Hematopoietic multipotent progenitor cell treated with erythropoietin and hydrocortisone succinate and interleukin-3 and kit ligand, for 6 days (in vitro differentiated cells): ENCODE results near the gene TARBP2.

Experiments used
- DNase-seq: peaks from one replicate; pipeline ENCODE4 v3.0.0-alpha.2; 2015

The TARBP2 gene, protein sequence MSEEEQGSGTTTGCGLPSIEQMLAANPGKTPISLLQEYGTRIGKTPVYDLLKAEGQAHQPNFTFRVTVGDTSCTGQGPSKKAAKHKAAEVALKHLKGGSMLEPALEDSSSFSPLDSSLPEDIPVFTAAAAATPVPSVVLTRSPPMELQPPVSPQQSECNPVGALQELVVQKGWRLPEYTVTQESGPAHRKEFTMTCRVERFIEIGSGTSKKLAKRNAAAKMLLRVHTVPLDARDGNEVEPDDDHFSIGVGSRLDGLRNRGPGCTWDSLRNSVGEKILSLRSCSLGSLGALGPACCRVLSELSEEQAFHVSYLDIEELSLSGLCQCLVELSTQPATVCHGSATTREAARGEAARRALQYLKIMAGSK

DNA sequence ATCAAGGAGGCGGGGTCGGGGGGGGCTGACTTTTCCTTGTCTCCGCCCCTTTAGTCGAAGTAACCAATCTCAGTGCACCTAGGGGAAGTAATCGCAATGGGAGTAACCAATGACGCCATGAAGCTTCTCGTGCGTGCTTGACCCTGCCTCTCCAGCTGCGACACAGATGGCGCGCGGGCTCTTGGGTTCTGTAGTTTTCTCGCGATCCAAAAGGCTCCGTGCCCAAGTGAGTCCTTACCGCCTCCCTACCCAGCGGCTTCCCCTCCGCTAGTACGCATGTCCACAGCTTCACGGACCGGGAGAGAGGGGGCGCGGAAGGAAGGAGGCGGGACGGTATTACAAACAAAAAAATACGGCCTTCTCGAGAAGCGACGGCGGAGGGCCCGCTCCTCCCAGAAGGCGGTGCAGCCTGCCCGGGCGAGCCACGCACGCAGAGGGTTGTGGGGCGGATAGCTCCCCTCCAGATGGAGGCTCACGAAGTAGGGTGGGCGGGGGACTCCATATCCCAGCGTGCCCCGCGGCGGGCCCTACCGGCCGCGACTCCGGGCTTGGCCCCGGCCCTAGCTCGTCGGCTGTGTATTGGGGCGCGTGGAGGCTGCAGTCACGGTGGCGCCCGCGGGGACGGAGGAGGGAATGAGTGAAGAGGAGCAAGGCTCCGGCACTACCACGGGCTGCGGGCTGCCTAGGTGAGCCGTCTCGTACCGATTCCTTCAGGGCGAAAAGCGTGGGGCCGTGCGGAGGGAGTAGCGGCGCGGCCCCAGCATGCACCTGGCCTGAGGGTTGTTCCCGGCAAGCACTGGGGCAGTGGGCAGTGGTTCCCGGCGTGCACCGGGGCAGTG is at the start of gene TARBP2:
TARBP2 (plus strand) TSS at position 508 of the 839 bp plus-strand sequence; CDS start at position 634, 126 bp downstream.
- peak; percentile 100 for DNase-seq

DNA sequence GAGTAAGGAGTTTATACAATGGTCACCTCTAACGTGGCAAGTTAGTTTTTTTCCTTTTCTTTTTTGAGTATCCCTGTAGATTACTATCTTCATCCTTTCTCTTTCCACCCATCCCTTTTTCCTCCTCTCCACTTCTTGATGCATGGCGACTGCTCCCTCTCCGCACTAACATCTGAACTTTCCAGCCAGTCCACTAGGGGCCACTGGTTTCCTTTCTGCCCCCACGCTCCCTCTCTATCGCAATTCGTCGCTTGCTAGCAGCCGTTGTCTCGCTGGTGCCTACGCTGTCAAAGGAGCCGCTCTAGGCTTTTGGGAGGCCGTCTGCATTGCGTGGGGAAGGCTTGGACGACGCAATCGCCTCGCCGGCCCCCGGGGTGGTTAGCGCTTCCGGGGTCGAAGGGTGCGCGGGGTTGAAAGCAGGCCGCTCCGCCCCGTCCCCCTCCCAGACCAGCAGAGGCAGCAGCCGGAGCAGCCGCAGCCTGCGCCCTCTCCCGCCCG is 49.4 kb upstream of the TARBP2 start, which contains the start of gene PCBP2:
PCBP2 (plus strand) TSS at position 442 of the 498 bp plus-strand sequence. CDS start 2,699 bp downstream, outside the sequence.
- peak; percentile 100 for DNase-seq

DNA sequence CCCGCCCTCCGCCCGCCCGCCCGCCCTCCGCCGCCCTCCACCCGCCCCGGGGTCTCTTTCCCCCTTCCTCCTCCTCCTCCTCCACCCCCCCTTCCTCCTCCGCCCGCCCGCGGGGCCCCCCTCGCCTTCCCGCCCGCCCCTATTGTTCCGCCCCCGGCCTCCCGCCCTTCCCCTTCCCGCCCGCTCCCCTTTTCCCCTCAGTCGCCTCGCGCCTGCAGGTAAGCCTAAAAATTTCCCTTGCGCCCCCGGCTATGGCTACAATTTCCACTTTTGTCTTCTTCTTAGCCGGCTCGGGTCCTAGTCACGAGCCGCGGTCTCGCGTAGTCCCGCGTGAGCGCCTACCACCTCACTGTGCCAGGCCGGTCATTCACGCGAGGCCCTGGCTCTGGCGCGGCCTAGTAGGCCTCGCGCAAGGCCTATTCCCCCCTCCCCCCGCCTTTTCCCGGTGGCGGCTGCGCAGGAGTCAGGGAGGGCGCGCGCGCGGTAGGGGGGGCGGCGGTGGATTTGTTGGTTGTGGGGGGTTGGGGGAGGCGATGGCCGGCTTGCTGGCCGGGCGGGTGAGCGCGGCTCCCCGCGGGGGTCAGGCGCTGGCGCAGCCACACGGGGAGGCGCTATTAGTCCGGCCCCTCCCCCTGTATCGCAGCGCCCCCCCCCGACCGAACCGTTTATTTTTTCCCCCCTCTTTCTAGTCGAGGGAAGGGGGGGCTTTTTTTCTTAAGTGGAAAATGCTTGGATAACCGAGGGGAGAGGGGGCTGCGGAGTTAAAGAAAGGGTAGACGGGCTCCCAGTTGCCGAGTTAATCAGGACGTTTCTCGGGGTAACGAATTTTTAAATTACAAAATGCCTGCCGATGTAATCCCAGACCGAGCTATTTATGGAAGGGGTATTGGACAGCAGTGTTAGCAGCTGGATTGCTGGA is 48.7 kb upstream of the TARBP2 start:
- peak; percentile 87 for DNase-seq

DNA sequence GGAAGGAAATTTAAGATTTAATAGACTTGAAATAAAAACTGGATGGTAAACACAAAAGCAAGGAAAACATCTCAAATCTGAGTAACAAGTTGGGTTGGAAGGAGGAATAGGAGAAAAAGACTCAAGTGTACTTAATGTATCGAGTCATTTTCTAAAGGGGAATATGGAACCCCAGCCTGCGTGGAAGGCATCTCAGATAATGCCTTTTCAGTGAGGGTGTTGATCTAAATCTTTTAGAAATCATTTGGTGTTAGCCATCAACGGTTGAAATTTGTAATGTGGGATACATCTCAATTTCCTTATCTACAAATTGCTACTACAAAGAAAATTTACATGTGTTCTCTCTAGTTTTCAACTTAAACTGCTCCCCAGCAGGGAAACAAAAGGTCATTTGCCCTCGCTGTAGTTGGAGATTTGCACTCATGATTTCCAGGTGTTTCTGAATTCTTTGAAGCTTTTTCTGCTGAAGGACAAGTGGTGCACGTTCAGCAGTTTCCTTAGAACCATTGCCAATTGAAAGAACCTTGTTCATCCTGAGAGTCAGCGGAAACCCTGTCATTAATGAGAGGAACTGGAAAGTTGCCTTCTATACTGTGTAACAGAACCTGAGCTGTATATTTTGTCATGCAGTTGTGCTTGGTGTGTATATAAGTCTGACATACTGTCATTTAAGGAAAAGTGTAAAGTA is 47.0 kb upstream of the TARBP2 start:
- no peak for DNase-seq

DNA sequence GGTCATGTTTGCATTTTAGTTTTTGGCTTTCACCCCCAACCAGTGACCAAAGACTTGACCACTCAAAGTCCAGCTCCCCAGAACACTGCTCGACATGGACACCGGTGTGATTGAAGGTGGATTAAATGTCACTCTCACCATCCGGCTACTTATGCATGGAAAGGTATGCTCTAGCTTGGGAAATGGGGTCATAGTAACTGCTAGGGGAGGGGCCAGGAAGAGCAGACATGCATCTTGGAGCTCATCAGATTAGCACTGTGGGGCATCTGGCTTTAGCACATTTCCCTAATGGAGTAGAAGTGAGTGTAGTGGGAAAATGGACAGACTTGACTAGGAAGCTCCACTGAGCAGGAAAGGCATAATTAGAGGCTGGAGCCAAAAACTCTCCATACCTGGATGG is 46.4 kb upstream of the TARBP2 start:
- no peak for DNase-seq

DNA sequence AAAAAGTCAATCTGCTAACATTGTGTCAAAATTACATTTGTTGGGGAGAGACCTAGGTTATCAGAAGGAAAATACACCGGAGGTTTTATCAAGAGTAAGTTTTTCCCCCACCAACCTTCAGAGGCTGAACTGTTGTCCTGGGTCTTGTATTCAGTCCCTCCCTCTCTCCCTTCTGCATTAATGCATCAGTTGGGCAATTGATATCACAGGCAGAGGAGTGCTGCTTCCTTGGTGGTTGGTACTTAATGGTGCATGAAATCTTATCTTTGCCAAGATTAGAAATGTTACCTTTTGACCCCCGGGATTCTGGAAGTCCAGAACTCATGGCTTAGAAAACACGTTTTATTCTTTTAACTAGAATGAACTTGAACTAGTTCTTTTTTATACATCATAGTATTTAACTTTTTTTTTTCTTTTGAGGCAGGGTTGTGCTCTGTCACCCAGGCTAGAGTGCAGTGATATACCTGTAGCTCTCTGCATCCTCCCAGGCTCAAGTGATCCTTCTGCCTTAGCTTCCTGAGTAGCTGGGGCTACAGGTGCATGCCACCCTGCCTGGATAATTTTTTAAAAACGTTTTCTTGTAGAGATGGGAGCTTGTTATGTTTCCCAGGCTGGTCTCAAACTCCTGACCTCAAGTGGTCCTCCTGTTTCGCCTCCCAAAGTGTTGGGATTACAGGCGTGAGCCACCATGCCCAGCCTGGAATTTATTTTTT is 44.3 kb upstream of the TARBP2 start:
- DNase-seq, result no peak

DNA sequence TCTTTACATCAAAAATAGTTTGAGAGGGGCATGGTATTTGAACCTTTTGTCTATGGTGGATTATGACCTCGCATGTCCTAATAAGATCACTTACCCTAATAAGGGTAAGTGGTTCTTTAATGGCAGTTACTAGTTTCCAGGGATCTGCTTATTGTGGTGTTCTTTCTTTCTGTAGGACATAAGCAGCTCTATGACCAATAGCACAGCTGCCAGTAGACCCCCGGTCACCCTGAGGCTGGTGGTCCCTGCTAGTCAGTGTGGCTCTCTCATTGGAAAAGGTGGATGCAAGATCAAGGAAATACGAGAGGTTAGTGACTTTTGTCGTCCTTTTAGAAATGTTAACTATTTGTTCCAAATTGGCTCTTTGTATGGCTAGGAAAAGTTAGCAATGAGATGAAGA is 42.0 kb upstream of the TARBP2 start:
- no peak for DNase-seq

DNA sequence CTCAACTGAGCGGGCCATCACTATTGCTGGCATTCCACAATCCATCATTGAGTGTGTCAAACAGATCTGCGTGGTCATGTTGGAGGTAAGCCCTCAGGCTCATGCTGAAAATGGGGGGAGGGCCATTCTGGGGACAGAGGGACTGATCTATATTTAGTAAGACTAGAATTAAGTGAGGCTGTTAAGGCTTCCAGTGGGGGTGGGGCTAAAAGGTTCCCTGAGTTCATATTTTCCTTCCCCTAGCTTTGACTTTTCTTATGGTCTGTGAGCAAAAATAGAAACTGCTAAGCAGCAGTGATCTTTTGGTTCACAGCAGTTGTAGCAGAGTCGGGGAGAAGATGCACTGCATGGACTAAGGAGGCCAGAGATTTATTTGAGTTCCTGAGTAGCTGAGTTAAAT is 40.0 kb upstream of the TARBP2 start:
- no peak for DNase-seq

DNA sequence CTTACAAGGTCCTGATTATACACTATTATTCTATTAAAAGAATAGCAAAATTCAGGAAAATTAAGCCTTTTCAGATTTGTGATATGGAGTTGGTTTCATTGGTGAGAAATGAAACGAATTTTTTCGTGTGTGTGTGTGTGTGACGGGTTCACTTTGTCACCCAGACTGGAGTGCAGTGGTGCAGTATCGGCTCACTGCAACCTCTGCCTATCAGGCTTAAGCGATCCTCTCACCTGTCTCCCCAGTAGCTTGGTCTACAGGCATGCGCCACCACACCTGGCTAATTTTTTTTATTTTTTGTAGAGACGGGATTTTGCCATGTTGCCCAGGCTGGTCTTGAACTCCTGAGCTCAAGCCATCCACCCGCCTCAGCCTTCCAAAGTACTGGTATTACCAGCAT is 39.5 kb upstream of the TARBP2 start:
- DNase-seq, result no peak

DNA sequence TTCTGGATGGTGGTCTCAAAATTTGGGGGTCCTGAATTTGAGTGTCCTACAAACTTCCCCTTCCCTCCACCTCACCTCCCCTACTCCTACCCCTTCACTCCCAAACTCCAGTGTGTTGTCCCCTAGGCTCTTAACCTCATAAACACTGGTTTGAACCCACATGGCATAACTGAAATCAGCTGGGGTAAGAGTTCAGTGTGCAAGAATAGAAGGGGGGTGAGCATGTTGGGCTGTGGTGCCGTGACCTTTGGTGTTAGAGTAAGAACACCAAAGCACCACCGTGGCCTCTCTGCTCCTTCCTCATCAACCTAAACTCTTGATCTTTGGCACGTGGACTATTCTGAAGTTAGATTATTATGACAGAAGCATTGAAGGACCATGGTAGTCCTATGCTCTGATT is 38.1 kb upstream of the TARBP2 start:
- no peak for DNase-seq

DNA sequence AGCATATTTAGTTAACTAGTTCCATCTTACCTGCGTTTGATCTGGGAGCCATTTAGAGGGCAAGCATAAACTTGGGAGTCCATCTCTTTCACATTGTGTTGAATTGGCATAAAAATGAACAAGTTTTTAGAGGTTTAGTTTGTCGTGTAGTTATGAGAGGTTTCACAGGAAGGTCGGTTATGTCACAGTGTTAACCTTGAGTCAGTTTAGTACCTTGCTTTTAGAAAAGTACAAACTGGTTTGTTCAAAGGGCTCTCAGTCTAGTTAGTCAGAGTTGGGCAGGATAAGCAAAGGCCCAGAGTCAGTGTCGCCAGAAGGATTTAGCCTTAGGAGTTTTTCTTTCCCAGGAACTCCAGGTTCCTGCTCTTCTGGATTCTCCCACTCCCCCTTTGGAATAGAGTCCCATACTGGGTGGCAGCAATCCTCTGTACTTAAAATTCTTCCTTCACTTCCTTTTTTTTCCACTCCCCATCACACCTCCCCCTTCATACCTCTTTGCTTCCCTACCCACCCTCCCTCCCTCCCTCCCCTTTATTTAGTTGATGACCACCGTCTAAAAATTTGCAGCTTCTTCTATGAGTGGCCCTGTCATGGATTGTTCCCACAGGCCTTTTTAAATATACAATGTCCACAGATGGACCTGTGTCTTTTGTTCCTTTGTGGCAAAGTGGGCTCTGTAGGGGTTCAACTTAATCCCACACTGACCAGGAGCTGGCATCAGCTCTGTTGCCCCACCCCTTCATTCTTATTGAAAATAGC is 37.1 kb upstream of the TARBP2 start:
- no peak for DNase-seq

DNA sequence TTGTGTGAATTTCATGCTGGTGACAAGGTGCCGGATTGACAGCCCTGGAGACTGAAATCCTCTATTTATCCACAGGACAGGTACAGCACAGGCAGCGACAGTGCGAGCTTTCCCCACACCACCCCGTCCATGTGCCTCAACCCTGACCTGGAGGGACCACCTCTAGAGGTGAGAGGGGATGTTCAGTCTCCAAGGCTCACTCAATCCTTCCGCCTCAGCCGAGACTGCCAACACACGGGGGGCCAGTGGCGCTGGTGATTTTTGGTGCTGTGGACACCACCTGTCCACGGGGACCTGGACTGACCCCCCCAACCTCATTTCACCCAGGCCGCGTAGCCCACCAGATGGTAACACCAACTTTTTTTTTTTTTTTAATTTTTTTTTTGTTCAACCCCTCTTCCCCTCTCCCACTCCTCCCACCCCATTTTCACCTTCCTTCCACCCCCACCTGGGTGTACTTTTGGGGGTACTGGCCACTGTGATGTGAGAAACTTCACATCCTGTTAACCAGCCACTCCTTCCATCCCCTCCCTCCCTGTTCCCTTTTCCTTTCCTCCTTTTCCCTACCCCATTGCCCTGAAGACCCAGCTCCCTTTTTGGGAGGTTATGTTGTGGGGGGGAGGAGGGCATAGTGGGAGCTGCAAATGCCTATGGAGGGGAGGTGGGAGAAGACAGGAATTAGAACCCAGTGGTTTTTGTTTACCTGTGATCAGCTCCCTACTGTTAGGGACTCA is 36.2 kb upstream of the TARBP2 start:
- no peak for DNase-seq

DNA sequence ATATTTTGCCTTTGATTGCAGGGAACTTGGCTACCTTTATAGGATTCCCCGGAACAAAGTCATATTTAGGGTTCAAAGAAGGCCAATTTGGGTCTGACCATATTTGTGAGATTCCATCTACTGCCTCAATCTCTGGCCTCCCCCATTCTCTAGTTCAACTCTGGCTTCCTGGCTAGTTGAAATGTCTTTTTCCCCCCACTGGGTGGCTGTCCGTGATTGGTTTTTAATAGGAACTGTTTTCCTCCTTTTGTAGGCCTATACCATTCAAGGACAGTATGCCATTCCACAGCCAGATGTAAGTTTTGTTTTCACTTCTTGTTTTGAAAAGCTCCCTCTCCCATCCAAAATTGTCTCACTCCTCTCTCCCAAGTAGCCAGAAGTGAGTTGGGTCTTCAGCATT is 35.4 kb upstream of the TARBP2 start:
- no peak for DNase-seq

DNA sequence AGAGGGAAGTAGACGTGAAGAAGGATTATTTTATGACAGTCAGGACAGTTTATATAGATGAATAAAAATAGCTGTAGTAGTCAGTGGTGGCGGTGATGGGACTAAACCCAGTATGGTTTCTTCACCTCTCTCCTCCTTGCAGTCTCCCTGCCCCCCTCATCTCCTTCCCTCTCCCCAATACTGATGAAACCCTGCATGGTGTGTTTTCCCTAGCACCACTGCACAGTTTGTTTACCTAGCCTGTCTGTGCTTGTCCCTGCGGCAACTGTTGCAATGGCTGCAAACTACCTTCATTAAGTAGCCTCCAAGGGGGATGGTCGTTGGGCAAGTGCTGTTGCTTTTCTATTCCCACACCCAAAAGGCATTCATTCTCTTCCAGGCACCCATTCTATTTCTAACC is 34.4 kb upstream of the TARBP2 start:
- no peak for DNase-seq

DNA sequence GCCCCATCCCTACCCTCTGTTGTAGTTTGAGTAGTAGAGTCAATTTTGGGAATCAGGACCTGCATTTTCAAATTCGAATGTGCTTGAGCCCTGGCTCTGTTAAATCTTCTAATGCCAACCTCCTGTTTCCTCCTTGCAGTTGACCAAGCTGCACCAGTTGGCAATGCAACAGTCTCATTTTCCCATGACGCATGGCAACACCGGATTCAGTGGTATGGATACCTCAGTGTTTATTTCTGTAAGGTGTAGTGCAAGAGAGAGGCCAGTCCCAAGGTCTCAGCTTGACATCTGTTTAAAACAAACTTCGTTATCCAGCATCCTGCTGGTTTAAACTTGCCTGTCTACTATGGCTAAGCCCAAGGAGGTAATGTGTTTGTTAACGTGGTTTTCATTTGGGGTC is 34.0 kb upstream of the TARBP2 start:
- no peak for DNase-seq

DNA sequence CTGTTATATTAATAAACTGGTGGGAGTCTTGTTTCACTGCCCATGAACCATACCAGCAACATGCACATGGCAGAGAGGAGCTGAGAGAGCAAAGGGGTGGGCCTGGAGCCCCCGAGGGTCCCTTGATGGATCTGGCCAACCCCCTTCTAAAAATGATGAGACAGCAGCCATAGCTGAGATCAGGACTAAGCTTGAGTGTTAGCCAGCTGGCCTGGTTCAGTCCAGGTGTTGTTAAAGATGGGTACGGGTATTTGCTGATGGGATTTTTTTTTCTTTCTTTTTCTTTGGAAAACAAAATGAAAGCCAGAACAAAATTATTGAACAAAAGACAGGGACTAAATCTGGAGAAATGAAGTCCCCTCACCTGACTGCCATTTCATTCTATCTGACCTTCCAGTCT is 33.2 kb upstream of the TARBP2 start:
- no peak for DNase-seq

DNA sequence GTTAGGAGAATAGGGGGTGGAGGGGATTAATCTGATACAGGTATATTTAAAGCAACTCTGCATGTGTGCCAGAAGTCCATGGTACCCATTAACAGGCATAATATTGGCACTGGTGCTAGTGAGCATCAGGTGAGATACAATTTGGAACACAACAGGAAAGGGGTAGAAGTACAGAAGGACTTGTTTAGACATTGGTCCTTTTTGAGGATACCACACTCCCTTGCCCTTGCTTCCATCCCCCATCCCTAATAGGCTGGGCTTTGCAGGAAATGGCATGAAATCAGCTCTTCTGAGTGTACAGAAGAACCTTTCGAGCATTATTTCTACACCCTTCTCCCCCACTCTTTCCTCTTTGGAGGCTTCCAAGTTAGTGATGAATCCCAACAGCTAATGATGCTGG is 32.8 kb upstream of the TARBP2 start:
- DNase-seq, result no peak

DNA sequence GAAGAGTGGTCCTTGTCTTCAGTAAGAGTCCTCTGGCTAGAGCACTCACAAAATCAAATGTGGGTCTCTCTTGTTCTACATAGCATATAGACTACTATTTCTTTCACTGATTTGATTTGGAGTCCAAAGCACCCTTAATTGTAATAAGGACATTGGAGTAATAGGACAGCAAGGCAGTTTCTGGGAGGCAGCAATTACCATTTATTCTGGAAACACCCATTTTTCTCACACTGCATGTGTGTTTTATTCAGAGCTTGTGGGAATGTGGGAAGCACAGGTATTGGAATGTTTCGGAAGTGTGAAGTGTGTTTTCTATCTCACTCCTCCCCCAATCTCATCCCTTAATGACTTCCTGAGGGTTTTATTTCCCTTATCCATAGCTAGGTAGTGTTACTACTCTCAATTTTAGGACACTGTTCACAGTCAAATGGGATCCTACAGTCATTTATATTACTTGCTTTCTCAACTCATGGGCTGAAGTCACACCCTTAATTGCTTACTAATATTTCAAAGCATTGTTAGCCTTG is 29.0 kb upstream of the TARBP2 start:
- DNase-seq, result no peak

DNA sequence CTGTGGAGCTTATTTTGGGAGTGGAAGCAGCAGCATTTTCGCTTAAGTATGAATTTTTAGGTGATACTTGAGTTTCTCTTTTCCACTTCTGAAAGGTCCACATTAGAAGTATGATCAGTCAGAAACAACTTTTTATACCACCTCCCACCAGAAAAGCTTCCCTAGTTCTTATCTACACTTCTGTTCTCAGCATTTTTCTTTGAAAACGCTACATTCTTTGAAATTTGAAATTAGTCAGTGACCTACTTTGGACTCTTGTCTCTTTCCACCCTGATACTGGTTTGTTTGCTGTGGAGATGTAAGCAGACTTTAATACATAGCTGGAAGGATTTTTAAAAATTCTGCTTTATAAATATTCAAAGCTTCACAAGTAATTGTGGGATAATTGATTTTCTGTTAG is 27.0 kb upstream of the TARBP2 start:
- DNase-seq, result no peak

DNA sequence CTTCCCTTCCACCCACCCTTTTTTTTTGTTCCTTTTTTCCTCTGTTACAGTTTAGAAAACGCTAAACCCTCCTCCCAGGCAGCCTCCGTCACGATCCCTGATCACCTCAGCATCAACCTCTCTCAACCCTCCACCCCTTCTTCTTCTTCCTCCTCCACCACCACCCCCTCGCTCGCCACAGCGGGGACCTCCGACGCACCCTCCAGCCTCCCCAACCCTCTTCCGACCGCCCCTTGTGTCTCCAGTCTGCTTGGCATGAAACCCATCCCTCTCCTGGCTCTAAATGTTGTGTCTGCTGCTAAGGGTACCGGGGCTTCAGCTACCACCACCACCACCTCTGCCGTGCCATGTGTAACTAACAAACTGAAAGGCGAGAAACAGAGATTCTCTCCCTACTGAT is 26.3 kb upstream of the TARBP2 start:
- no peak for DNase-seq
